Measurements from ENCODE around the gene ZEB1.
A peak's percentile ranks its signal among the peaks of the same experiment; 100 is the strongest.
"Not testable (repeated sequence)": the region's sequence is repeated elsewhere in the genome, so short reads cannot be mapped to it uniquely, and the experiment has no call there.

ZEB1 gene

DNA sequence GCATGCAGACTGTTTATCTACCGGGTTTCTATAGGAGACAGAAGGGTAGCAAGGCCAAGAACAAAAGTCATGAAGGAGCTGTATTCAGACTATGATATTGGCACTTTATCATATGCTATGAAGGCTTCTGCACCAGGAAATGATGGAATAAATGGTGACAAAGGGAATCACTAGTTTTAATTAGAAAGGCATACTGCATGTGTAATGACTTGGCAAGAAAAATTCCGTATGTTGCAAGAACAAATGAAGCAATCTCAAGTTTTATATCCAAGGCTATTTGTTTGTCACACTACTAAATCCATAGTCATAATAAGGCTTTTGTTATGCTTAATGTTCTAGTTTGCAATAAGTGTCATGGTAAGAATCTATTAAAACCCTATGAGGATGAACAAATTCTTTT, 230.9 kb downstream of the ZEB1 start:
- TF ChIP-seq, protein P1, sequence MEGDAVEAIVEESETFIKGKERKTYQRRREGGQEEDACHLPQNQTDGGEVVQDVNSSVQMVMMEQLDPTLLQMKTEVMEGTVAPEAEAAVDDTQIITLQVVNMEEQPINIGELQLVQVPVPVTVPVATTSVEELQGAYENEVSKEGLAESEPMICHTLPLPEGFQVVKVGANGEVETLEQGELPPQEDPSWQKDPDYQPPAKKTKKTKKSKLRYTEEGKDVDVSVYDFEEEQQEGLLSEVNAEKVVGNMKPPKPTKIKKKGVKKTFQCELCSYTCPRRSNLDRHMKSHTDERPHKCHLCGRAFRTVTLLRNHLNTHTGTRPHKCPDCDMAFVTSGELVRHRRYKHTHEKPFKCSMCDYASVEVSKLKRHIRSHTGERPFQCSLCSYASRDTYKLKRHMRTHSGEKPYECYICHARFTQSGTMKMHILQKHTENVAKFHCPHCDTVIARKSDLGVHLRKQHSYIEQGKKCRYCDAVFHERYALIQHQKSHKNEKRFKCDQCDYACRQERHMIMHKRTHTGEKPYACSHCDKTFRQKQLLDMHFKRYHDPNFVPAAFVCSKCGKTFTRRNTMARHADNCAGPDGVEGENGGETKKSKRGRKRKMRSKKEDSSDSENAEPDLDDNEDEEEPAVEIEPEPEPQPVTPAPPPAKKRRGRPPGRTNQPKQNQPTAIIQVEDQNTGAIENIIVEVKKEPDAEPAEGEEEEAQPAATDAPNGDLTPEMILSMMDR (IDR thresholded peaks at IDR 0.05; ENCODE audit: low read depth, low read length): no peak
- TF ChIP-seq POLR2A (IDR thresholded peaks at IDR 0.05; ENCODE audit: extremely low read depth, insufficient read length) (no peak), MYC (IDR thresholded peaks at IDR 0.05; ENCODE audit: low read depth, low read length) (no peak)
- TF ChIP-seq, protein P2, sequence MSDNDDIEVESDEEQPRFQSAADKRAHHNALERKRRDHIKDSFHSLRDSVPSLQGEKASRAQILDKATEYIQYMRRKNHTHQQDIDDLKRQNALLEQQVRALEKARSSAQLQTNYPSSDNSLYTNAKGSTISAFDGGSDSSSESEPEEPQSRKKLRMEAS (IDR thresholded peaks at IDR 0.05; ENCODE audit: low read depth, low read length): no peak
- H3K4me3 ChIP-seq (ENCODE audit: low read depth, low read length): no peak overlapping the region
- DNase-seq (ENCODE audit: low read depth): no peak

DNA sequence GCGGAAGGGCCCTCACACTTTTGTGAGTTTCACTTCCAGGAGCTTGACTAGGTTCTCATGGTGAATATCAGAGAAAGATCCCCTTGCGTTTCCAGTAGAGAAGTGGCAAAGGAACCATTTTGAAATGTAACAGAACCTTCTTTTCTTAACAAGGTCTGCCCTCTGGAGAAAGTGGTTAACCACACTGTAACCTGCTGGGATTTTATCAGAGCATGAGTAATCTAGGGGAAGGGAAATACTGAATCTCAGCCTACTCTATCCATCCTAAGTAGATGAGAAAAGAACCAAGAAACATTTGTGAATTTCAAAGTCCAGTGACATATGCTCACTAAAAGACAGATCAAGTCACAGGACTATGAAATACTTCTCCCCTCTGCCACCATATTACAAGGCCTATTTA, 235.5 kb downstream of the ZEB1 start:
- peak; percentile 46 for DNase-seq (ENCODE audit: low read depth)
- TF ChIP-seq MYC (IDR thresholded peaks at IDR 0.05; ENCODE audit: low read depth, low read length): no peak
- TF ChIP-seq, protein P2 (IDR thresholded peaks at IDR 0.05; ENCODE audit: low read depth, low read length): no peak
- TF ChIP-seq, protein P1 (IDR thresholded peaks at IDR 0.05; ENCODE audit: low read depth, low read length): no peak
- TF ChIP-seq POLR2A (IDR thresholded peaks at IDR 0.05; ENCODE audit: extremely low read depth, insufficient read length): no peak
- no peak overlapping the region for H3K4me3 ChIP-seq (ENCODE audit: low read depth, low read length)

DNA sequence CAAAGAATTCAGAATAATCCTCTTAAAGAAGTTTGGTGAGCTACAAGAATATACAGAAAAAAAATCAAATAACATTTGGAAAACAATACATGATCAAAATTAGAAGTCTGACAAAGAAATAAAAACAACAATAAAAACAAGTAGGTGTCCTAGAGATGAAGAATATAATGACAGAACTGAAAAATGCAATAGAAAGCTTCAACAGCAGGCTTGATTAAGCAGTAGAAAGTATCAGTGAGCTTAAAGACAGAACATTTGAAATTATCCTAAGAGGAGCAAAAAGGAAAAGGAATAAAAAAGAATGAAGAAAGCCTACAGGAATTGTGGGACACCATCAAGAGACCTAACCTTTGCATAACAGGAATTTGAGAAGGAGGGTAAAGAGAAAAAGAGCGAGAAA, 238.8 kb downstream of the ZEB1 start:
- no peak for DNase-seq (ENCODE audit: low read depth)

DNA sequence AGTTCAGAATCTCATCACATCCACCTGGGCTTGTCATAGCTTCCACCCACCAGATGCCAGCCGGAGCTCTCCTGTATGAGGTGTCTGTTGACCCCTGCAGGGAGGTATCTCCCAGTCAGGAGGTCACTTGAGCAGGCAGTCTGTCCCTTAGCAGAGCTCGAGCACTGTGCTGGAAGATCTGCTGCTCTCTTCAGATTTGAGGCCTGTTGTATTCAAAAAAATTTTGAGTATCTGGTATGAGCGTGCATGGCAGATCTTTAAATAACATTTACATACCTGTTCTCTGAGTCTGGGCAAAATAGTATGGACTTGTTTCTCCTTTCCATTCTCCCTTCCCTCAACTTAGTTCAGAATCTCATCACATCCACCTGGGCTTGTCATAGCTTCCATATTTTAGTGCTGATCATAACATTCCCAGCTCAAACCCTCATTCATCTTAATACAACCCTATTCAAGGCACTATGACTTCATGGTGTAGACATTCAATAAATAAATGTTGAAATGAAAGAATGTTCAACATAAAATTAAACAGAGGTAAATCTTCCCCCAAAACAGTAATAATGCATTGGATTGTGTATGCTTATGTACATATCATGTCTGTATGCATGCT, 249.3 kb downstream of the ZEB1 start:
- DNase-seq (ENCODE audit: low read depth); H3K4me3 ChIP-seq (ENCODE audit: low read depth, low read length): not testable (repeated sequence)

More for the DNA sequence above, 238.8 kb downstream of the ZEB1 start:
- no peak for TF ChIP-seq MYC (IDR thresholded peaks at IDR 0.05; ENCODE audit: low read depth, low read length)
- TF ChIP-seq POLR2A (IDR thresholded peaks at IDR 0.05; ENCODE audit: extremely low read depth, insufficient read length): no peak
- TF ChIP-seq, protein P1 (IDR thresholded peaks at IDR 0.05; ENCODE audit: low read depth, low read length): no peak
- TF ChIP-seq, protein P2 (IDR thresholded peaks at IDR 0.05; ENCODE audit: low read depth, low read length): no peak
- H3K4me3 ChIP-seq (ENCODE audit: low read depth, low read length): no peak overlapping the region

DNA sequence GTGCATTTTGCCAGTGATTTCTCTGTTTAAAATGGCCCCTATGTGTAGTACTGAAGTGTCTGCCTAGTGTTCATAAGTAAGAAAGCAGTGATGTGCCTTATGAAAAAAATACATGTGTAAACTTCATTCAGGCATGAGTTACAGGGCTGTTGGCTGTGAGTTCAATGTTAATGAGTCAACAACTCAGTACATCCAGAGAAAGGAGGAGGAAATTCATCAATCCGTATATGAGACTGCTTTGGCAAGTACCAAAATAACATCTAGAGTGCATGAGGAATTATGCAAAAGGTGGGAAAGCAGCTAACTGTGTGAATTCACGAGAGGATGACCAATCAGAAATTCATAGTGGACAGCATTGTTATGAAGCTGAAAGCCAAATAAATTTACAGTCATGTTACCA, 255.6 kb downstream of the ZEB1 start:
- DNase-seq (ENCODE audit: low read depth): no peak
- TF ChIP-seq, protein P2 (IDR thresholded peaks at IDR 0.05; ENCODE audit: low read depth, low read length): no peak
- TF ChIP-seq, protein P1 (IDR thresholded peaks at IDR 0.05; ENCODE audit: low read depth, low read length): no peak
- TF ChIP-seq POLR2A (IDR thresholded peaks at IDR 0.05; ENCODE audit: extremely low read depth, insufficient read length): no peak
- no peak for TF ChIP-seq MYC (IDR thresholded peaks at IDR 0.05; ENCODE audit: low read depth, low read length)

DNA sequence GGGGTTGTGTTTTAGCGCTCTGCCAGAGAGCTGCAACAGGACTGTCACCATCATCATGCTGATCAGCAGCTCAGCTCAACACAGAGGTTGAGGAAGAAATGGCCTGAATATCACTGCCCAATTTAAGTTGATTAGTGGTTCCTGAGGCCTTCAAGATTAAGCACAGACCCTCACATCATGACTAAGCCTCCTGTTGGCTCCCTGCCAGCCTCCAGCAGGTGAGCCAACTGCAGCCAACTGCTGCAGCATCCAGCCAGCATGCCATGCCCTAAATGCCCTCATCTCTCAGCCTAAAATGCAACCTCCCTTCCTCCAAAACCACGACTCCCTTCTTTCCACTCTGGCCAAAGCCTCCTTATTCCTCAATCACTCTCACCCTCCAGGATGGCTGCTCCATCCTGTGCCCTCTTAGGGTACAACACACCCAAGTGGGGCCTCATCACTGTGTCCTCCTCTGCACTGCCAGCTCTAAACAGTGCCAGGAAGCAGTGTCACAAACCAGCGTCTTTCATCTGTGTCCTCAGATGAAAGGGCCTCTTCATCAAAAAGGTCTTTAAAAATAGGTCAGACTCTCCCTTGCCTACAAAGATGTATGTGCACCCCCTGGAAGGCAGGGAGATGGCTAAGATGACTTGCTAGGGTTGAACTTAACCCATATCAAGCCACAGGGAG, 259.3 kb downstream of the ZEB1 start:
- TF ChIP-seq, protein P1 (IDR thresholded peaks at IDR 0.05; ENCODE audit: low read depth, low read length): no peak
- TF ChIP-seq POLR2A (IDR thresholded peaks at IDR 0.05; ENCODE audit: extremely low read depth, insufficient read length) (no peak), MYC (IDR thresholded peaks at IDR 0.05; ENCODE audit: low read depth, low read length) (no peak)
- TF ChIP-seq, protein P2 (IDR thresholded peaks at IDR 0.05; ENCODE audit: low read depth, low read length): no peak
- no peak overlapping the region for H3K4me3 ChIP-seq (ENCODE audit: low read depth, low read length)
- DNase-seq (ENCODE audit: low read depth): no peak

More for the DNA sequence above, 255.6 kb downstream of the ZEB1 start:
- no peak overlapping the region for H3K4me3 ChIP-seq (ENCODE audit: low read depth, low read length)

All from NB4 (cell line).